NB4 (cell line): ENCODE data around the gene NPR2.

Experiments
- CTCF ChIP-seq: IDR thresholded peaks from one replicate; pipeline ENCODE4 v1.5.1; 2012; ENCODE audit warnings: low read depth, low read length
- MAX ChIP-seq: IDR thresholded peaks from 2 replicates; pipeline ENCODE4 v1.6.1; 2011; ENCODE audit warnings: low read depth, low read length
- MYC ChIP-seq: IDR thresholded peaks from 2 replicates; pipeline ENCODE4 v1.6.1; 2011; ENCODE audit warnings: low read depth, low read length
- POLR2A ChIP-seq: IDR thresholded peaks from 2 replicates; pipeline ENCODE4 v1.6.1; 2011; ENCODE audit warnings: mild to moderate bottlenecking; ENCODE audit not compliant: insufficient read length; ENCODE audit errors: extremely low read depth

GRCh38 chr9:35755071-35755470 lies 36.3 kb upstream of the NPR2 start:
- no peak for TF ChIP-seq CTCF
- no peak for TF ChIP-seq POLR2A
- no peak for TF ChIP-seq MAX
- no peak for TF ChIP-seq MYC
